HG02884 (cell line): ENCODE results near the gene TAPBPL.
"Not testable (repeated sequence)": the region's sequence is repeated elsewhere in the genome, so short reads cannot be mapped to it uniquely, and the experiment has no call there.

Experiments
- ATAC-seq: cut with Tn5 transposase; IDR thresholded peaks from one replicate; pipeline ENCODE4 v1.9.1; 2021; ENCODE audit warnings: mild to moderate bottlenecking, moderate library complexity; ENCODE audit not compliant: unreplicated experiment

The TAPBPL gene, protein sequence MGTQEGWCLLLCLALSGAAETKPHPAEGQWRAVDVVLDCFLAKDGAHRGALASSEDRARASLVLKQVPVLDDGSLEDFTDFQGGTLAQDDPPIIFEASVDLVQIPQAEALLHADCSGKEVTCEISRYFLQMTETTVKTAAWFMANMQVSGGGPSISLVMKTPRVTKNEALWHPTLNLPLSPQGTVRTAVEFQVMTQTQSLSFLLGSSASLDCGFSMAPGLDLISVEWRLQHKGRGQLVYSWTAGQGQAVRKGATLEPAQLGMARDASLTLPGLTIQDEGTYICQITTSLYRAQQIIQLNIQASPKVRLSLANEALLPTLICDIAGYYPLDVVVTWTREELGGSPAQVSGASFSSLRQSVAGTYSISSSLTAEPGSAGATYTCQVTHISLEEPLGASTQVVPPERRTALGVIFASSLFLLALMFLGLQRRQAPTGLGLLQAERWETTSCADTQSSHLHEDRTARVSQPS

DNA sequence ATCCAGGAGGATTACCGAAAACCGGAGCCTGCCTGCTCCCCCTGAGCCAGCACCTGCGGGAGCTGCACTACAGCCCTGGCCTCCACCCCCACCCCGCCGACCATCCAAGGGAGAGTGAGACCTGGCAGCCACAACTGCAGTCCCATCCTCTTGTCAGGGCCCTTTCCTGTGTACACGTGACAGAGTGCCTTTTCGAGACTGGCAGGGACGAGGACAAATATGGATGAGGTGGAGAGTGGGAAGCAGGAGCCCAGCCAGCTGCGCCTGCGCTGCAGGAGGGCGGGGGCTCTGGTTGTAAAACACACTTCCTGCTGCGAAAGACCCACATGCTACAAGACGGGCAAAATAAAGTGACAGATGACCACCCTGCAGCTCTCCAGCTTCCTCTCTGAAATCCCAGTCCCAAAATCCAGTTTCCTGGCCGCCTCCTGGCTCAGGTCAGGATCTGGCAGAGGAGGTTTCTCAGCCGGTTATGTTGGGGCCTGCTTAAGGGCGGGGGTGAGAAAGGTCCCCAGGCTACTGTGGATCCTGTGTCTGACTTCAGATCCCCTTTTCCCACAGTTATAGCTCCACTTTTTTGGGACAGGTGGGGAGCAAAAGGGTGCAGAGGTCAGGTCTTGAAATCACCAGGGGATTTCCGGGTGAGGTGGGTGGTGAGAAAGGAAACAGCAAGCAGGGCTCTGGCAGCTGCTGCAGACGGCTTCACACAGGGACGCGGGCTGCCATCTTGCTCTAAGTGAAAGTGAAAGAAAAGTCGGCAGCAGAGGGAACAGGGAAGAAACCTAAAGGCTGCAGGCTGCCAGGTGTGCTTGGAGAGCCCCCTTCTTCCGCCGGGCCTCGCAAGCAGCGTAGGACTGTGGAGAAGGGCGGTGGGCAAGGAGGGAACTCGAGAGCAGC lies at the start of gene TAPBPL:
TSS of gene TAPBPL (plus strand) at position 695 of the 897 bp plus-strand sequence. CDS start 207 bp downstream, outside the sequence.
- no peak for ATAC-seq

DNA sequence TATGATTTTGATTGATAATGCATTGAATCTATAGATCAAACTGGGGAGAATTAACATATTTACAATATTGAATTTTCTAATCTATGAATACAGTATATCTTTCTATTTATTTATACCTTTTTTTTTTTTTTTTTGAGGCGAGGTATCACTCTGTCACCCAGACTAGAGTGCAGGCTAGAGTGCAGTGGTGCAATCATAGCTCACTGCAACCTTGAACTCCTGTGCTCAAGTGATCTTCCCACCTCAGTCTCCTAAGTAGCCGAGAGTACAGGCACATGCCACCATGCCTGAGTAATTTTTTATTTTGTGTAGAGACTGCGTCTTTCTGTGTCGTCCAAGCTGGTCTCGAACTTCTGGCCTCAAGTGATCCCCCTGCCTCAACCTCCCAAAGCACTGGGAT lies 47.5 kb upstream of the TAPBPL start:
- ATAC-seq, result no peak

DNA sequence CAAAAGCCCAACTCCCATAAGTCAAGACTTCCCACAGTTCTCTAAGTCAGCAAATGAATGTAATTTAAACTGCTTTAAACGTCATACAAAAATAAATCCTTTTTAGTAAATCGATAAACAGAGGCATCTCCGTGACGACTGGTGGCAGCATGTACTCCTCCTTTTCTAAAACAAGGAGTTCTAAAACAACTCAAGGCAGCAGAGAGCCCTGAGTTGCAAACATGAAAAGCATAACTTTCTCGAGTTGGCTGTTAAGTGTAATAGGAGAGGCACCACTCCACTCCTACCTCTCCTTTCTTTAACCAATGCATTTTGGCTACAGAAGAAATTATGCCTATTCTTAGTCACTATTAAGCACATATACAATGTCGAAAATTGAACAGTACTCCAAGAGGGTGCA lies 45.9 kb upstream of the TAPBPL start:
- no peak for ATAC-seq

DNA sequence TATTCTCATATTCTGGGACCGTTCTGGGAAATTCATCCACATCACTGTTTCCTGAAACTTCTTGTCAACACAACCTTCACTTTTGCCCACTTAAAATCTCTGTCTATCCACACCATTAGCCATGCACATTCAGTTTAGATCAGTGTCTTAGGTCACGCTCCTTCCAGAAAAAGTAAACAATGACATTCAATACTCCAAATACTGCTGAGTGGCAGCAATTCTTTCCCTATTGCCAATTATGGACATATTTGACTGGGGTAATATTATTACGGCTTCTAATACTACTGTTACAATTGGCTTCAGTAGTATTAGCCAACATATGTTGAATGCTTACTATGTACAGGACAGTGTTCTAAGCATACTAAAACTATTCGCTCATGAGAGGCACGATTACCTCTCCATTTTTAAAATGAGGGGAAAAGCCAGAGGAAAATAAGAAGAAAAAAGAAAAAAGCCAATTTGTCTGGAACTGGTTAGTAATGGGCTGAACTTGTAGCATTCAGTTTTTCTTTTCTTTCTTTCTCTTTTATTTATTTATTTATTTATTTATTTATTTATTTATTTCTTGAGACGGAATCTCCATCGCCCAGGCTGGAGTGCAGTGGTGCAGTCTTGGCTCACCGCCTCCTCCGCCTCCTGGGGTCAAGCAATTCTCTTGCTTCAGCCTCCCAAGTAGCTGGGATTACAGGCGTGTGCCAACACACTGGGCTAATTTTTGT lies 44.4 kb upstream of the TAPBPL start:
- no peak for ATAC-seq

DNA sequence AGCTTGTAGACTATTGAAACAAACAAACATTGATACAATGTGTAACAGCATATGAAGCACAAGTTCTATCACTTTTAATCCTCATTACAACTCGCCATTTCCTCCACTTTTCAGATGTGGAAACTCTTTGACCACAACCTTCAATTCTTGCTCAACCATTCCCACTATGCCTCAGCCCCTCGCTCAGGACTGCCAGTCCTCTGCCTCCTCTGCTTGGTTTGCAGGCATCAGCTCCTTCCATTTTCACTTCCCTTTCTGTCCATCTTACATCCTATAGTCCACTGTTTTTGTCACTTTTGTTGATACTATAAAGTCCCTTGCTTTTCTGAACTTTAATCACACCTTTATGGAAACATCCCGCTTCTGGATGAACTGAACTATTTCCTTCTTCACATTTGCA lies 35.2 kb upstream of the TAPBPL start:
- no peak for ATAC-seq

DNA sequence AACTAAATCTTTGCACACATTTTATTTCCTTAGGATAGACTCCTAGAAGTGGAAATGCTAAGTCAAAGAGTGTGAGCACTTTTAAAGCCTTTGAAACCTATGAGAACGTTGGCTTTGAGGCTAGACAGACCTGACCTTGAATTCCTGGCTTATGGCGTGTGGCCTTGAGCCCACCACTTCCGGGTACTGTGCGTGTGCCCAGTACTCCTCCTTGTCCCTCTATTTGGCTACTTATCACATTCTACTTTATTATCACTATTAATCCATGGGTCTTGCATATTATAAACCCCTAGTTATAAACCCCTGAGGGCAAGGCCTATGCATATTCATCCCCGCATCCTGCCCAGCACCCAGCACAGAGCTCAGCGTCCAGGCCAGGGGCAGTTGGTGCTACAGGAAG lies 33.0 kb upstream of the TAPBPL start:
- ATAC-seq, result no peak

DNA sequence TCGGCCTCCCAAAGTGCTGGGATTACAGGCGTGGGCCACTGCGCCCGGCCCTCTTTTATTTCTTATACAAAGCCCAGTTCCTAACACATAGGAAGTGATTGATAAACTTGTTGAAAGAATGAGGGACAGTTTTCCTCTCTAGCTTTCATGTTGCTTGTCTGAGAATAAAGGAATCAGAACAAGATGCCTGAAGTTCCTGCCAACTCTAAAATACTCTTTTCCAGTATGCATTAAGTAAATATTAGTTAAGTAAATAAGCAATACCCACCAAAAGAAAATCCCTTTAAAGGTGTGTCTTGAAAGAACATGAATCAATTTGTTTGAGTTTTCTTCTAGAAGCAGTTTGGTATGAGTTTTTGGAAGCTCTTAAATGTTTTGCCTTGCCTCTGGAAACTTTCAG lies 31.5 kb upstream of the TAPBPL start:
- no peak for ATAC-seq

DNA sequence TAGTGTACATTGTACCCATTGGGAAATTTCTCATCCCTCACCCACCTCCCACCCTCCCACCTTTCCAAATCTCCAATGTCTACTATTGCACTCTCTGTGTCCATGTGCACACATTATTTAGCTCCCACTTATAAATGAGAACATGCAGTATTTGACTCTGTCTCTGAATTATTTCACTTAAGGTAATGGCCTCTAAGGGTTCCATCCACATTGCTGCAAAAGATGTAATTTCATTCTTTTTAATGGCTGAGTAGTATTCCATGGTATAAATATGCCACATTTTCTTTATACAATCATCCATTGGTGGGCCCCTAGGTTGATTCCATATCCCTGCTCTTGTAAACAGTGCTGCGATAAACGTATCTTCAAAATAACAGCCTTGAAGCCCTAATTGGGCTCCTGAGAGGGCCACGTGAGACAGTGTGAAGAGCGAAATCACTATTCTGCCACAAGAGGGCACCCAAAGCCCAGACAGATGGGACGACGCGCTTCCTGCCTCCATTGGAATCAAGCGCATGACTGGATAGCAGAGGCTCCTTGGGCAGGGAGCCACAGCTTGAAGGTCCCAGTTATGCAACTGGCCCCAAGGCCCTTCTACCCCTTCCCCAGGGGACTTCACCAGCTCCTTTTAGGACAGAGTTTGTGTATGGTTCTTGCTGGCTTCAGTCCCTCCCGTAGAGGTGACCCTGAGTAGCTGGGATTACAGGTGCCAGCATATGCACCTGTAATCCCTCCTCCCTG lies 28.4 kb upstream of the TAPBPL start:
- ATAC-seq, result no peak

DNA sequence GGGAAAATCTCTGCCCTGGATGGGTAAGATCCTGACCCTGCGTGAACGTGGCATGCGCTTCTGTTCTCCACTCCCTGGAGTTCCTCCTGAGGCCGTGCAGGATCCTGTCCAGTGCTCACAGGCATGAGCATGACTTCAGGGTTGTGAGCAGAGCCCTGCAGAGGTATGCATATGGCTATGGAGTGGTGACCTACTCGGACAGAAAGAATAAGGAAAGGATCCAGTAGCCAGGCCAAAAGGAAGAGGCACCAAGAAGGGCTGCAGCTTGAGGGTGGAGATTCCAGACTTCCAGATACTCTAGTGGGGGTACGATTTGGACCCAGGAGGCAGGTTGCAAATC lies 27.9 kb upstream of the TAPBPL start:
- no peak for ATAC-seq

DNA sequence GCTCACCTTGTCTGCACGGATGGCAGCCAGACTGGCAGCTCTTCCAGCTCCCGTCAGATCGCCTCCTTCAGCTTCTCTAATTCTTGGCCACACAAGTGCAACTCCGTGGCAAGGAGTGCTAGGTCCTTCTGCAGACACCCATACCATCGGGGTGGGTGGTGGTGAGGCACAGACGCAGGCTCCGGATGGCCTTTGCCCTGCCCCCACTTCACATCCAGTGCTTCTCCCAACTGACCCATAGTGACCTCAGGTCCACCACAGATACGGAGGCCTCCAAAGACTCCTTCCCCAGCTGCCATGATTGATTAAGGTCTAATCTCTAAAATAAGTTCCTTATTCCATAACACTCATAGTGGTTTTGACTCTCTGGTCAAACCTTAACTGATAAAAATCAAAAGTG lies 27.0 kb upstream of the TAPBPL start:
- no peak for ATAC-seq

DNA sequence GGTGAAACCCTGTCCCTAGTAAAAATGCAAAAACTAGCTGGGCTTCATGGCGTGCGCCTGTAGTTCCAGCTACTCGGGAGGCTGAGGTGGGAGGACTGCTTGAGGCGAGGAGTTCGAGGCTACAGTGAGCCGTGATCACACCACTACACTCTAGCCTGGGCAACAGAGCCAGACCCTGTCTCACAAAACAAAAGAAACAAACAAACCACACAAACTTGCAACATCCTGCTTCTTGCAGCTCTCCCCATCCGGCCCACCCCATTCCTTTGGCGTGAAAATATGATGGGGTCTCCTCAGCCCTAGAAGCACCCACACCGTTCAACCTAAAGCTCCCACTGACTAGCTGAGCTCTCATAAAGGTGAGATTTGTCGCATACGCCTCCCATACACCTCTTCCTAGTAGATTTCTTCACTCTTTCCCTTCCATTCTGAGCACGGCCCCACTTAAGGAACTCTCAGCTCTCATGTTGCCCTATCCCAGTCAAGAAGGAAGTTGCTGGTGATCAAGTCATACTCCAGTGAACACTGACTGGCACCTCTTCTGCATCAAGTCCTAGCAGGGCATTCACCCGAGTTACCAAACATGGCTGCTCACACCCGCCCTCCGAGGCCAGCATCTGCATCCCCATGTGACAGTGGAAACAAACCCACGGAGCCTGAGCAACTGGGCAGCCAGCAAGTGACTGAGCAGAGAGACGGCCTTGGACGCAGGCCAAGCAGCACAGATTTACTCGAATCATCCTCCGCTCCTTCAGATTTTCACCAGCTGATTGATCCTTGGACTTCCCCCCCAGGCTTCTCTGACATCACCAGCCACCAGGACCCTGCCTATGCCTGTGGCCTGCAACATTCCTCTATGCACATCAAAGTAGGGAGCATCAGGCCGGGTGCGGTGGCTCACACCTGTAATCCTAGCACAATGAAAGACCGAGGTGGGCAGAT lies 26.0 kb upstream of the TAPBPL start:
- no peak for ATAC-seq

DNA sequence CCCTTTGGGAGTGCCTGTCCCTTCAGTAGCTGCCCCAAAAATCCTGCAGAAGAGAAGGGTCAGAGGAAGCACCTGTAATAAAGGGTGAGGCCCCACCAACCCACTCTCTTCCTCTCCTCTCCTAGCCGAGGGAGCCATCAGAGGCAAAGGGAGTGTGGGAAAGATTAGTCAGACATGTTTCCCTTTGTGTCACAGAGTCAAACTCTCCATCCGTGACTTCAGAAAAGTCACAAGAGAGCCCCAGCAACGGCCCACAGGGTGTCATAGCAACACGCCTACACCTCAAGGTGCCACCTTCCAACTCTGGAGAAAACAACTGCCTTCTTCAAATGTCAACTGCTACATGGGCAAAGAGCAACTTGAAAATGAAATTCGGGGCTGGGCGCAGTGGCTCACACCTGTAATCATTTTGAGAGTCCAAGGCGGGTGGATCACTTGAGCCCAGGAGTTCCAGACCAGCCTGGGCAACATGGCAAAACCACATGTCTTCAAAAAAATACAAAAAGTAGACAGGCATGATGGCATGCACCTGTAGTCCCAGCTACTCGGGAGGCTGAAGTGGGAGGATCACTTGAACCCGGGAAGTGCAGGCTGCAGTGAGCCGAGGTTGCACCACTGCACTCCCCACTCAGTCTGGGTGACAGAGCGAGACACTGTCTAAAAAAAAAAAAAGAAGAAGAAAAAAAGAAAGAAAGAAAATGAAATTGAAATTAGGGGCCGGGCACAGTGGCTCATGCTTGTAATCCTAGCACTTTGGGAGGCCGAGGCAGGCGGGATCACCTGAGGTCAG lies 24.8 kb upstream of the TAPBPL start:
- peak; percentile 46 for ATAC-seq

DNA sequence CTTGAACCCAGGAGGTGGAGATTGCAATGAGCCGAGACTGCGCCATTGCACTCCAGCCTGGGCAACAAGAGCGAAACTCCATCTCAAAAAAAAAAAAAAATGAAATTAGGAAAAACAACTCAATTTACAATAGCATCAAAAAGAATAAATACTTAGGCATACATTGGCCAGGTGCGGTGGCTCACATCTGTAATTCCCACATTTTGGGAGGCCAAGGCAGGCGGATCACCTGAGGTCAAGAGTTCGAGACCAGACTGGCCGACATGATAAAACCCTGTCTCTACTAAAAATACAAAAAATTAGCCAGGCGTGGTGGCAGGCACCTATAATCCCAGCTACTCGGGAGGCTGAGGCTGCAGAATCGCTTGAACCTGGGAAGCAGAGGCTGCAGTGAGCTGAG lies 24.0 kb upstream of the TAPBPL start:
- ATAC-seq, result not testable (repeated sequence)

DNA sequence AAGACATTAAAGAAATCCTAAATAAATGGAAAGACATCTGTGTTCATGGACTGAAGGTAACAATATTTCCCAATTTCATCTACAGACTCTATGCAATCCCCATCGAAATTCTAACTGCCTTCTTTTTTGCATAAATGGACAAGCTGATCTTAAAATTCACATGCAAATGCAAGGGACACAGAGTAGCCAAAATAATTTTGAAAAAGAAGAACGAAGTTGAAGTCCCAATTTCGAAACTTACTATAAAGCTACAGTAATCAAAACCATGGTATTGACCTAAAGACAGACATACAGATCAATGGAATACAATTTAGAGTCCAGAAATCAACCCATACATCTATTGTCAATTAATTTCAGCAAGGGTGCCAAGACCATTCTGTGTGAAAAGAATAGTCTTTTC lies 23.5 kb upstream of the TAPBPL start:
- no peak for ATAC-seq

DNA sequence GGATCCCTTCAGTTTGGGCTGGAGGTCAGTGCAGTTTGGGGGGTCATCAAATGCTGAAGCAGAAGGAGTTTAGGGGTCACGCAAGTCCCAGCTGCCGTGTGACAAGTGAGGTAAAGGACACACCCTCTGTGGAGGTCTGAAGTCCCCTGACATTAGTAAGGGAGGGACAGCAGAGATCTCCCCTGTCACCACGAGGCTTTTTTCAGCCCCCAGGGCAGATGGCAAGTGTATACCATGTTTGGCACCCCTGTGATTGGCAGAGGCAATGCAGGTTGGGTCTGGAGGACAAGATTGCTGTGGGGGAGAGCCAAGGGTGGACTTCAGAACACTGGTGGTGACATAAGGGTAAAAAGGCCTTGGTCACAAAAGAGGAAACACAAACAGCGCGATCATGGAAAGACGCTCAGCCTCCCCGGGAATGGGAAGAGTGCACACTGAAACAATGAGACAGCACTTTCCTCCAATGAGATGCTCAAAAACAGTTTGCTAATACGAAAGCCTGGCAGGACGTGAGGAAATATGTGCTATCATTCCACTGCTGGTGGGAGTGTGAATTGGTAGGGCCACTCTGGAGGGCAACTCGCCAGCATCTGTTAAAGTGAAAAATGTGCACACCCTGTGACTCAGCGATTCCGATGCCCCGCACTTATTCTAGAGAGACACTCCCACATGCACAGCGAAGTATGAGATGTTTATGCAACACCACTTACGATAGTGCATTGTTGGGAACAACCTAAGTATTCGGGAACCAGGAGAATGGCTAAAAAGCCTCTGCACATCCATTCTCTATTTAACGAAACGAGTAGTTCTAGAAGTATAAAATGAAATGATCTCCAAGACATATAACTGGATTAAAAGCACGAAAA lies 21.5 kb upstream of the TAPBPL start:
- no peak for ATAC-seq

DNA sequence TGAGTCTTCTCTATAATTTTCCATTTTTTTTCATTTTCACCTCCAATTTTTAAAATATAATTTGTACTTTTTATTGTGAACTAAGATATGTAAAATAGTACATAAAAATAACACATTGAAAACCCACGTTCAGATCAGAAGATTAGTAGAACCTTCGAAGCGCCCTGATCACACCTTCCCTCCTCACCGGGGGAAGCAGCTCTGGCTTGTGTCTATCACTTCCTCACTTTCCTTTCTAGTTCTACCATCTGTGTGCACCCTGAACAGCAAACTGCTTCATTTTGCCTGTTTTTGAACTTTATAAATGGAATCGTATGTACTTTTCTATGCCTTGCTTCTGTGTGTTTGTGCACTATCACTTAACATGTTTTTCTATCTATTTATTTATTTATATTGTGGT lies 18.9 kb upstream of the TAPBPL start:
- ATAC-seq, result no peak

DNA sequence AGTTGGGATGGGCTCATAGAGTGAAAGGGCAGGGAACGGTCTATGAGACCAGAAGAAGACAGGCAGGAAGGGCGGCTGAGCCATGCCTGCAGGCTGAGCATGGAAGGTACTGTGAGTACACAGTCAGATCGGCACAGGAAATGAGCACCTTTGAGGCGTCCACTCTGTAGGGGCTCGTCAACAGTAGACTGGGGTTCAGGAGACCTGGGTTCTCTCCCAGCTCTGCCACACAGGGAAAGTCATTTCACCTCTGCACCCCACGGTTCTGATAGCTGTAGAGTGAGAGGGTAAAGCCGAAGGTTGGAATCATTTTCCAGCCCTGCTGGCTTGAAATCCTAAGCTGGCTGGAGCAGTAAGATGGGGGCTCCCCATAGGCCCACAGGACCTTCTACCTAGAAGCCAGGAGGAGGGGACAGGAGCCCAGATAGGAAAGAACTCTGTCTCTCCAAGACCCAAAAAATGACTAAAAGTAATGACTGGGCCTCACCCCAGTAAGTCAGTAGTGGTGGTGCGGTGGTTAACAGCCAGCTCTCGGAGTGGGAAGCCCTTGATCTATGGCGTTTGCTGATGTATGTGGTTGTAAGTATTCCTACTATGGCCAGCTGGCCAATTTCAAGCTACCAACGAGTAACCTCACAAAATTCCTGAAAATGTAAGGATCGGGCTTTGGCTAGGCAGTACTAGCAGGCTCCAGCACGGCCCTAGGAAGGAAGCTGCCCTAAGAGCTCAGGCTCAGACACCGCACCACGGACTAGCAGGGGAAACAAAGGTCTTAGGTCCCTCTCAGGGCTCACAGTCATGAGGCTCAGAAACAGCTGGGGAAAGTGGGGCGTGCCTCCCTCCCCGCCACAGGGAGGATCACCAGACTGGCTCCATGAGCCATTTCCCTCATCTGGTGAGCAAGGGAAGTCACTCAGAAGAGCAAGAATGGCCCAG lies 17.4 kb upstream of the TAPBPL start:
- no peak for ATAC-seq
